ENCODE results near the gene KHDRBS2.

Gene KHDRBS2

DNA sequence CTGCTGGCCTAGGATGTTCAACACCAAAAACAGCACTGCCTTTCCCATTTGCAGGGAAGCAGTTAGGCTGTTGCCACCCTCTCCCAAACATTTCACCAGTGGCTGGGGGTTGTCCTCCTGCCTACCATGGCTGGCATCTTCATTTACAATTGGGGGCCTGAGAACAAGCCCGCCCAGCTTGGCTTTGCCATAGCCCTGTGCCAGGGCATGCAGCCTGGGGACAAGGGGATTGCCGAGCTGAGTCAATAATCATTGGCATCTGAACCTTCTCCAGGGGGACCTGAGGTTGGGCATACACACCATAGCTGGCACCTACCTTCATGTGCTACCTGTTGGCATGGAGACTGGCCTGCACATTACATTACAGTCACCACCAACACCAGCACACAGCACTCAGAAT lies 345.1 kb downstream of the KHDRBS2 start:
- H3K9ac ChIP-seq (ENCODE audit: low read depth, low read length): no peak overlapping the region
- H3K9me3 ChIP-seq (ENCODE audit: insufficient read depth, low read depth, low read length): no peaks in the 10 kb centered on the region
- no peak overlapping the region for H3K4me3 ChIP-seq (ENCODE audit: low read length)
- H3K4me1 ChIP-seq (ENCODE audit: insufficient read depth, low read length): no peaks in the 10 kb centered on the region; the same call in 1 of the 2 replicates
- no peaks in the 10 kb centered on the region for H3K36me3 ChIP-seq (ENCODE audit: insufficient read depth, low read depth, low read length)
- no peaks in the 10 kb centered on the region for H3K27me3 ChIP-seq (ENCODE audit: insufficient read depth, low read length)
- H3K27ac ChIP-seq (ENCODE audit: low read length): no peak overlapping the region

DNA sequence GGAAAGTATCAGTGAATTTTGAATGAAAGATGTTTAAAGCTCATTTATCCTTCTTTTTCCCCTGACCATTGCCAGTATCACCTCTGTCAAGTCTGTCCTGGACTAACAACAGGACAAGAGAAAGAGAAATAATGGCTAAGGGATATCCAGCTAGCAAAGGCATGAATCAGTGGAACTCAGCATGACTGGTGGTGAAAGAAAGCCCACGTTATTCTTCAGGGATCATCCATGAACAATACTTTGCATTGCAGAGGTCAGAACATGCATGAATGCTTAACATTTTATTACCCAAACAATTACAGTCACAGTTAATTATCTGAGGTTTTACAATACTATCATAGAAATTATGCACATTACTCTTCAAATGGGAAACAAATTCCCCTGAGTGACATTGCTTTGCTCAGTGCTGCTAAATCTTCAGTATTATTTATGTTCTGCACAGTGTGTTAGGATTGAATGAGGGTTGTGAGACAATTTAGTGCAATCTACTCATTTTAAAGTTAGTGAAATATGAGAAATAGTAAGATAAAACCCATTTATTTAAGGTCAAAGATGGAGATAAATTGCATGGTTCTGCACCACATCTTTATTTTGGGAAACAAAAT lies 350.7 kb downstream of the KHDRBS2 start:
- Histone ChIP-seq H3K27me3 (ENCODE audit: insufficient read depth, low read length) (no peaks in the 10 kb centered on the region), H3K36me3 (ENCODE audit: insufficient read depth, low read depth, low read length) (no peaks in the 10 kb centered on the region), H3K27ac (ENCODE audit: low read length) (no peak overlapping the region), H3K9ac (ENCODE audit: low read depth, low read length) (no peak overlapping the region), H3K4me1 (ENCODE audit: insufficient read depth, low read length) (no peaks in the 10 kb centered on the region), H3K4me3 (ENCODE audit: low read length) (no peak overlapping the region), H3K9me3 (ENCODE audit: insufficient read depth, low read depth, low read length) (no peaks in the 10 kb centered on the region)

DNA sequence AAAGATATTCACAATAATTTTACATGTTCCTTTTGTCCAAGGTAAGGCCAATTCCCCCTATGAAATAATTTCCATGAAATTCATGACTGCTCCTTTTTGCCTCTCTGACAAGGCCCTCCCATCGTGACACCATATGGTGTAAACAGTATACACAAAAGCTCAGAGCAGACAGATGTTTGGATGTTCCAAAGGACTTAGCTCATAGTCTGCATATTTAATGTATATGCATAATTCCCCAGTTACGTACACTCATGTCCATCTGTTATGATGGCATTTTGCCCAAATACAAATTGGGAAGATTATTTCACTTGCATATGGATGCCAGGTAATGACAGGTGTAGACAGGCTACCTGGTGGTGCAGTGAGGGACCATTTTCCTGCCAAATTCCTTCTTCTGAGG lies 376.5 kb downstream of the KHDRBS2 start:
- no peaks in the 10 kb centered on the region for H3K27me3 ChIP-seq (ENCODE audit: insufficient read depth, low read length)
- H3K4me1 ChIP-seq (ENCODE audit: insufficient read depth, low read length): no peaks in the 10 kb centered on the region
- no peaks in the 10 kb centered on the region for H3K9me3 ChIP-seq (ENCODE audit: insufficient read depth, low read depth, low read length)
- no peak overlapping the region for H3K27ac ChIP-seq (ENCODE audit: low read length)
- no peak overlapping the region for H3K4me3 ChIP-seq (ENCODE audit: low read length)
- no peaks in the 10 kb centered on the region for H3K36me3 ChIP-seq (ENCODE audit: insufficient read depth, low read depth, low read length)
- H3K9ac ChIP-seq (ENCODE audit: low read depth, low read length): no peak overlapping the region

DNA sequence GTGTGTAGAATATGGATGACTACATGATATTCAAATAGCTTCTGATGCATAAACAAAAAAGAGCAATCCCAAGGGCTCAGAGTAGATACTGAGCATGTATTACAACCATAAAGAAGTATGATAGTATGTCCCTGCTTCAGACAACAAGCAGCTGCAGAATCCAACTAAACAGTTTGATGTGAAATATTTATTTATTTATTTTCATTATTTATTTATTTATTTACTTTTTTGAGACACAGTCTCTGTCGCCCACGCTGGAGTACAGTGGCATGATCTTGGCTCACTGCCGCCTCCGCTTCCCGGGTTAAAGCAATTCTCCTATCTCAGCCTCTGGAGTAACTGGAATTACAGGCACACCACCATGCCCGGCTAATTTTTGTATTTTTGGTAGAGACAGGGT lies 384.3 kb downstream of the KHDRBS2 start:
- Histone ChIP-seq H3K9ac (ENCODE audit: low read depth, low read length) (no peak overlapping the region), H3K27me3 (ENCODE audit: insufficient read depth, low read length) (no peaks in the 10 kb centered on the region), H3K4me3 (ENCODE audit: low read length) (no peak overlapping the region), H3K9me3 (ENCODE audit: insufficient read depth, low read depth, low read length) (no peaks in the 10 kb centered on the region), H3K4me1 (ENCODE audit: insufficient read depth, low read length) (no peaks in the 10 kb centered on the region), H3K36me3 (ENCODE audit: insufficient read depth, low read depth, low read length) (no peaks in the 10 kb centered on the region), H3K27ac (ENCODE audit: low read length) (no peak overlapping the region)

DNA sequence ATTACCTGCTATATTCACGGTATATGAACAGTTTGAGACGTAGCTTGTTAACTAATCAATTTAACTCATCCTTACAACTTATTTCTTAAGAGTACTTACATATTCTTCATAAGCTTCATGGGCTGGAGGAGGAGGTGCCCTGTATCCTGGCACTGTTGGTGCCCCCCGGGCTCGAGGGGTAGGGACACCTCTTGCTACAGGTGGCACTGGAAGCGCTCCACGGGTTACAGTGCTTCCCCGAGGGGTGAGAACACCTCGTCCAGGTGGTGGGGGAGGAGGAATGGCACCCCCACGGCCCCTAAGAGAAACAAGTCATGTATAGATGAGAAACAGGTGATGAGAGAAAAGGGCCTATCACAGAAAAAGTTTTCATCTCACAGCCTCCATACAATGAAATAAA lies 391.5 kb downstream of the KHDRBS2 start:
- H3K4me1 ChIP-seq (ENCODE audit: insufficient read depth, low read length): no peaks in the 10 kb centered on the region
- no peak overlapping the region for H3K4me3 ChIP-seq (ENCODE audit: low read length)

DNA sequence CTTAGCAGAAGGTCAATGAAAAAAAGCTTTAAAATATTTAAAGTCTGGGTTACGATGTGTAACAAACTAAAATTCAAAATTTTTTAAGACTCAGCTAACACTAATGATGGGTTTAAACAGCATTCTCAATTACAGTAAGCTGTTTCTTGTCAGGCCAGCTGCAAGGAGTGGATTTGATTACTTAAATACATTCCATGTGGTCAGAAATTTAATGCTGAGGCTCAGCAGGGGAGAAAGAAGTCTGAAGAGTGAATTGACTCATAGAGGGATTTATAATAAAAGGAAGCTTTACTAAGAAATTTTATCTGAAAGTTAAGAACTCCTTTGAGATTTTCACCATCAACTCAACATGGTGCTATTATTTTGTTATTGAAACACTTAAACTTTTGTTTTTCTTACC lies 398.6 kb downstream of the KHDRBS2 start:
- Histone ChIP-seq H3K4me3 (ENCODE audit: low read length) (peak overlapping the region; percentile 9; the same call in 1 of the 2 replicates), H3K27me3 (ENCODE audit: insufficient read depth, low read length) (no peaks in the 10 kb centered on the region), H3K9ac (ENCODE audit: low read depth, low read length) (no peak overlapping the region), H3K36me3 (ENCODE audit: insufficient read depth, low read depth, low read length) (no peaks in the 10 kb centered on the region), H3K4me1 (ENCODE audit: insufficient read depth, low read length) (peaks cover 31% of the 10 kb centered on the region; the same call in 1 of the 2 replicates), H3K9me3 (ENCODE audit: insufficient read depth, low read depth, low read length) (no peaks in the 10 kb centered on the region), H3K27ac (ENCODE audit: low read length) (no peak overlapping the region)

More for the DNA sequence above, 391.5 kb downstream of the KHDRBS2 start:
- Histone ChIP-seq H3K9ac (ENCODE audit: low read depth, low read length) (no peak overlapping the region), H3K27me3 (ENCODE audit: insufficient read depth, low read length) (no peaks in the 10 kb centered on the region), H3K9me3 (ENCODE audit: insufficient read depth, low read depth, low read length) (no peaks in the 10 kb centered on the region), H3K27ac (ENCODE audit: low read length) (no peak overlapping the region), H3K36me3 (ENCODE audit: insufficient read depth, low read depth, low read length) (no peaks in the 10 kb centered on the region)

DNA sequence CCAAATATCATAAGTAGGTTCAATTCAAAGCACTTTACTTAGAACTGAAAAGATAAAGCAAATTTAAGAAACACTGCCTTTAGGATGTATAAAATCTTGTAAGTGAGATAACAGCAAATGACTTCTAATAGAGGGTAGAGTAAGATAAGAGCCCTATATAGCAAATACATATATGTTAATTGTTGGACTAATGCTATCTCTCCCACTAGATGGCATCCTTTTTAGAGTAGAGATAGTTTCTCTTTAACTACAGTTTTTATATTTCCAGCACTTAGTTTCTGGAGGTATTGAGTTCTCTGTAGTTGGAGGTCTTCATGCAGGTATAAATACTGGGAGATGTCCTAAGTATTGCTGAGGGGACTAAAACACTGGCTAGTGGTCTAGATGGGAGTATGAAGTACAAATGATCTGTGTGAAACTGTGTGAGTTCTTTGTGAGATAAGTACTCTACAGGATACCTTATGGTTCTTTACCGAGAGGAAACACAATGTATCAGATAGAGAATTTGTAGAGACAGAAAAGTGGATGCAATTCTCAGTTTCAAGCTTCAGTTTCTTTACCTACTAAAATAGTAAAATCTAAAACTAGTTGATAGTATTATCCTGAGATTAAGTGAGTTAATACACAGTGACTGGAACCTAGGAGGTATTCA lies 399.3 kb downstream of the KHDRBS2 start:
- Histone ChIP-seq H3K9ac (ENCODE audit: low read depth, low read length) (no peak overlapping the region), H3K4me1 (ENCODE audit: insufficient read depth, low read length) (peaks cover 31% of the 10 kb centered on the region; the same call in 1 of the 2 replicates)

DNA sequence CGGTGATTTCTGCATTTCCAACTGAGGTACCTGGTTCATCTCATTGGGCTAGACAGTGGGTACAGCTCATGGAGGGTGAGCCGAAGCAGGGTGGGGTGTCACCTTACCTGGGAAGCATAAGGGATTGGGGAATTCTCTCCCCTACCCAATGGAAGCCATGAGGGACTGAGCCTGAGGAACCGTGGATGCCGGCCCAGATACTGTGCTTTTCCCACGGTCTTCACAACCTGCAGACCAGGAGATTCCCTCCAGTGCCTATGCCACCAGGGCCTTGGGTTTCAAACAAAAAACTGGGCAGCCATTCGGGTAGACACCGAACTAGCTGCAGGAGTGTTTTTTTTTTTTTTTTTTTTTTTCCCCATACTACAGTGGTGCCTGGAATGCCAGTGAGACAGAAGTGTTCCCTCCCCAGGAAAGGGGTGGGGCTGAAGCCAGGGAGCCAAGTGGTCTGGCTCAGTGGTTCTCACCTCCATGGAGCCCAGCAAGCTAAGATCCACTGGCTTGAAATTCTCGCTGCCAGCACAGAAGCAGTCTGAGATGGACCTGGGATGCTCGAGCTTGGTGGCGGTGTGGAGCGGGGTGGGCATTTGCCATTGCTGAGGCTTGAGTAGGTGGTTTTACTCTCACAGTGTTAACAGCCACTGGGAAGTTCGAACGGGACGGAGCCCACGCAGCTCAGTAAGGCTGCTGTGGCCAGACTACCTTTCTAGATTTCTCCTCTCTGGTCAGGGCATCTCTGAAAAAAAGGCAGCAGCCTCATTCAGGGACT lies 416.2 kb downstream of the KHDRBS2 start:
- H3K9ac ChIP-seq (ENCODE audit: low read depth, low read length): no peak overlapping the region
- no peaks in the 10 kb centered on the region for H3K36me3 ChIP-seq (ENCODE audit: insufficient read depth, low read depth, low read length)
- H3K4me1 ChIP-seq (ENCODE audit: insufficient read depth, low read length): no peaks in the 10 kb centered on the region
- no peaks in the 10 kb centered on the region for H3K27me3 ChIP-seq (ENCODE audit: insufficient read depth, low read length)
- H3K9me3 ChIP-seq (ENCODE audit: insufficient read depth, low read depth, low read length): no peaks in the 10 kb centered on the region
- H3K27ac ChIP-seq (ENCODE audit: low read length): no peak overlapping the region
- H3K4me3 ChIP-seq (ENCODE audit: low read length): no peak overlapping the region

More for the DNA sequence above, 399.3 kb downstream of the KHDRBS2 start:
- peak overlapping the region; percentile 9; the same call in 1 of the 2 replicates for H3K4me3 ChIP-seq (ENCODE audit: low read length)
- H3K9me3 ChIP-seq (ENCODE audit: insufficient read depth, low read depth, low read length): no peaks in the 10 kb centered on the region
- H3K27ac ChIP-seq (ENCODE audit: low read length): no peak overlapping the region
- no peaks in the 10 kb centered on the region for H3K27me3 ChIP-seq (ENCODE audit: insufficient read depth, low read length)
- H3K36me3 ChIP-seq (ENCODE audit: insufficient read depth, low read depth, low read length): no peaks in the 10 kb centered on the region

DNA sequence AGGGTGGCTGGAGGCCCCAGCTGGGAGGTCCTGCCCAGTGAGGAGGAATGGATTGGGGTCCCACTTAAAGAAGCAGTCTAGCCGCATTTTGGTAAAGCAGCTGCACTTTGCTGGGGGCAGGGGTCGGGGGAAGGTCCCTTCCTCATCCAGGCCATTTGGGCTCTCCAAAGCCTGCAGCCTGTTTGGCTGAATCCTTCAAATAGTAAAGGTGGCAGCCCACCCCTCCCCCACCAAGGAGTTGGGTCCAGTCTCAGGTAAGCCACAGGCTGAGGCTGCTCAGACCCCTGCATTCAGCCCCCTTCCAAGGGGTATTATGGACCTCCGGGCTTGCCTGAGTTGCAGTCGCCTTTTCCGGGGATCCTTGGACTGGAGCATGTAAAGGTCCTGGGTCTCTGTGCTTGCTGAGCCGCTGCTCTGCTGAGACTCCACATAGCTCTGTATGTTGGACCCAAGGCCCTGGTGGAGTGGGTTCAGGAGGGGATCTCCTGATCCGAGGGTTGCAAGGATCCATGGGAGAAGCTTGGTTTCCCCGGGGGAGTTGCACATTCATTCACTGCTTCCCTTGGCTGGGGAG lies 417.4 kb downstream of the KHDRBS2 start:
- Histone ChIP-seq H3K4me1 (ENCODE audit: insufficient read depth, low read length) (no peaks in the 10 kb centered on the region), H3K9me3 (ENCODE audit: insufficient read depth, low read depth, low read length) (no peaks in the 10 kb centered on the region), H3K27me3 (ENCODE audit: insufficient read depth, low read length) (no peaks in the 10 kb centered on the region), H3K4me3 (ENCODE audit: low read length) (no peak overlapping the region), H3K36me3 (ENCODE audit: insufficient read depth, low read depth, low read length) (no peaks in the 10 kb centered on the region), H3K9ac (ENCODE audit: low read depth, low read length) (no peak overlapping the region), H3K27ac (ENCODE audit: low read length) (no peak overlapping the region)

DNA sequence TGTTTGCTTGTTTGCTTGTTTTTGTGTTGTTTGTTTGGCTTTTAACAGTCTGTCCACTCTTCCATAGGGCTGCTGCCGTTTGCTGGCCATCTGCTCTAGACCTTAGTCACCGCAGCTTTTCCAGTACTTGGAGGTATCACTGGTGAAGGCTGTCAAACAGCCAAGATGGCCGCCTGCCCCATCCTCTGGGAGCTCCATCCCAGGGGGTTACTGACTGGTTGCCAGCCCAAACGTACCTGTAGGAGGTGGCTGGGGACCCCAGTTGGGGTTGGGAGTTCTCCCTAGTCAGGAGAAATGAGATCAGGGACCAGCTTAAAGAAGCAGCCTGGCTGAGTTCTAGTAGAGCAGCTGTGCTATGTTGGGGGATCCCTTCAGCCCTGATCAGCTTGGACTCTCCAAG lies 418.4 kb downstream of the KHDRBS2 start:
- no peaks in the 10 kb centered on the region for H3K27me3 ChIP-seq (ENCODE audit: insufficient read depth, low read length)
- H3K9ac ChIP-seq (ENCODE audit: low read depth, low read length): no peak overlapping the region
- no peaks in the 10 kb centered on the region for H3K36me3 ChIP-seq (ENCODE audit: insufficient read depth, low read depth, low read length)
- H3K4me1 ChIP-seq (ENCODE audit: insufficient read depth, low read length): no peaks in the 10 kb centered on the region
- H3K9me3 ChIP-seq (ENCODE audit: insufficient read depth, low read depth, low read length): no peaks in the 10 kb centered on the region
- no peak overlapping the region for H3K4me3 ChIP-seq (ENCODE audit: low read length)
- no peak overlapping the region for H3K27ac ChIP-seq (ENCODE audit: low read length)

DNA sequence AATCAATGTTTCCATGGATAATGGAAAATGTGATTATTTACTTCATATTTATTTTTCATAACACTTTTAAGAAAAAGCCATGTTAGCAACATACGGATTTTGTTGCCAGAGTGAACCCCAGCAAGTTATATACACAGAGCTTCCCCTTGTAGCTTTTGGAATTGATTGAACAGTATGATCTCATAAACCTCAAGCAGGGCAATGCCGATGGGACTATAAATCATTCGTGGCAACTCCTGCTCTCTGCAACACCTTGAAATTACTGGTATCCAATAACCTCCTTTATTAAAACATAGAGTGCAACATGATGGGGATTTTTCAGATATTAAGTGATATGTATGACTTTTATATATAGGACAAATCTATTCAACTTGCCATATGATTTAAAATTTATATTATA lies 428.5 kb downstream of the KHDRBS2 start:
- H3K9me3 ChIP-seq (ENCODE audit: insufficient read depth, low read depth, low read length): peaks cover 8% of the 10 kb centered on the region
- no peaks in the 10 kb centered on the region for H3K27me3 ChIP-seq (ENCODE audit: insufficient read depth, low read length)
- no peak overlapping the region for H3K9ac ChIP-seq (ENCODE audit: low read depth, low read length)
- H3K4me1 ChIP-seq (ENCODE audit: insufficient read depth, low read length): peaks cover 4% of the 10 kb centered on the region; the same call in 1 of the 2 replicates
- no peak overlapping the region for H3K4me3 ChIP-seq (ENCODE audit: low read length)
- no peak overlapping the region for H3K27ac ChIP-seq (ENCODE audit: low read length)
- no peaks in the 10 kb centered on the region for H3K36me3 ChIP-seq (ENCODE audit: insufficient read depth, low read depth, low read length)
